ENCODE measurements around the gene TGM3.

DNA sequence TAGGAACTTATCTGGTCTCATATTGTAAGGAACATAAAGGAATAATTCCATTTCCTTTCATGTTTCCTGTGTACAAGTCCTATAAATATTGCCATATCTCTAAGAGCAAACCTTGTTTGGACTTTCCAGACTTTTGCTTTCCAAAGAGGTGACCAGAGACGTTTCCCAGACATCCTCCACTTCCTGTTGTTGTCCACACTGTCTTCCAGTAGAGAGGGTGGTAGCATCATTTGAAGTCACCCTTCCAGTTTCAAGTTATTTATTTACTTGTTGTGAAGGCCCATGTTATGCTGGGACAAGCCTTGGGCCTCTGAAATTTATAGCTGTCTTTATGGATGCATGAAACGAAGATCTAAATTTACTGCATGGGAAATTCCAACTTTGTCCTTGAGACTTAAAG, 10.6 kb upstream of the TGM3 start:
- TF ChIP-seq, protein P1, sequence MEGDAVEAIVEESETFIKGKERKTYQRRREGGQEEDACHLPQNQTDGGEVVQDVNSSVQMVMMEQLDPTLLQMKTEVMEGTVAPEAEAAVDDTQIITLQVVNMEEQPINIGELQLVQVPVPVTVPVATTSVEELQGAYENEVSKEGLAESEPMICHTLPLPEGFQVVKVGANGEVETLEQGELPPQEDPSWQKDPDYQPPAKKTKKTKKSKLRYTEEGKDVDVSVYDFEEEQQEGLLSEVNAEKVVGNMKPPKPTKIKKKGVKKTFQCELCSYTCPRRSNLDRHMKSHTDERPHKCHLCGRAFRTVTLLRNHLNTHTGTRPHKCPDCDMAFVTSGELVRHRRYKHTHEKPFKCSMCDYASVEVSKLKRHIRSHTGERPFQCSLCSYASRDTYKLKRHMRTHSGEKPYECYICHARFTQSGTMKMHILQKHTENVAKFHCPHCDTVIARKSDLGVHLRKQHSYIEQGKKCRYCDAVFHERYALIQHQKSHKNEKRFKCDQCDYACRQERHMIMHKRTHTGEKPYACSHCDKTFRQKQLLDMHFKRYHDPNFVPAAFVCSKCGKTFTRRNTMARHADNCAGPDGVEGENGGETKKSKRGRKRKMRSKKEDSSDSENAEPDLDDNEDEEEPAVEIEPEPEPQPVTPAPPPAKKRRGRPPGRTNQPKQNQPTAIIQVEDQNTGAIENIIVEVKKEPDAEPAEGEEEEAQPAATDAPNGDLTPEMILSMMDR (conservative IDR thresholded peaks at IDR 0.05): no peak
- no peak for TF ChIP-seq EZH2 (IDR thresholded peaks at IDR 0.05; ENCODE audit: low read depth)
